ENCODE data around the gene SERPINA6.
"Not testable (repeated sequence)": the region's sequence is repeated elsewhere in the genome, so short reads cannot be mapped to it uniquely, and the experiment has no call there.

The SERPINA6 gene

DNA sequence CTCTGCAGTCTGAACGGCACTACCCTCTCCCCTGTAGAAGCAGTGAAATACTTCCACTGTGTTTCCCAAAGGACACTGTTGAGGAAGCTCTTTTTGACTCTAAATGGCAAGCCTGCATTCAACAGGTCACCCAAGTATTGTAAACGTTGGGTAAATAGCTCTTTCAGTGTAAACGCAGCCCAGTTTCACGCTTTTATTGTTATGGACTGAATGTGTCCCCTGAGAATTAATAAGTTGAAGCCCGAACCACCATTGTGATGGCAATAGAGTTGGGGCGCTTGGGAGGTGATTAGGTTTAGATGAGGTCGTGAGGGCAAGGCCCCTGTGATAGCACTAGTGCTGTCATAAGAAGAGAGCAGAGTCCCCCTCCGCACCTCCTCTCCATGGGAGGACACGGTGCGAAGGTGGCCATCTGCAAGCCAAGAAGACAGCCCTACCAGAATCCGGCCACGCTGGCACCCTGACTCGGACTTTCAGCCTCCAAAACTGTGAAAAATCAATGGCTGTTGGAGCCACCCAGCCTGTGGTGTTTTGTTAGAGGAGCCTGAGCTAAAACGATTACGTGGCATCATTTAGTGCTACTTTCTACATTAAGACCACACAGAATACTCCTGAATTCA is 31.1 kb downstream of the SERPINA6 start:
- no peak for DNase-seq (ENCODE audit: low spot score)

DNA sequence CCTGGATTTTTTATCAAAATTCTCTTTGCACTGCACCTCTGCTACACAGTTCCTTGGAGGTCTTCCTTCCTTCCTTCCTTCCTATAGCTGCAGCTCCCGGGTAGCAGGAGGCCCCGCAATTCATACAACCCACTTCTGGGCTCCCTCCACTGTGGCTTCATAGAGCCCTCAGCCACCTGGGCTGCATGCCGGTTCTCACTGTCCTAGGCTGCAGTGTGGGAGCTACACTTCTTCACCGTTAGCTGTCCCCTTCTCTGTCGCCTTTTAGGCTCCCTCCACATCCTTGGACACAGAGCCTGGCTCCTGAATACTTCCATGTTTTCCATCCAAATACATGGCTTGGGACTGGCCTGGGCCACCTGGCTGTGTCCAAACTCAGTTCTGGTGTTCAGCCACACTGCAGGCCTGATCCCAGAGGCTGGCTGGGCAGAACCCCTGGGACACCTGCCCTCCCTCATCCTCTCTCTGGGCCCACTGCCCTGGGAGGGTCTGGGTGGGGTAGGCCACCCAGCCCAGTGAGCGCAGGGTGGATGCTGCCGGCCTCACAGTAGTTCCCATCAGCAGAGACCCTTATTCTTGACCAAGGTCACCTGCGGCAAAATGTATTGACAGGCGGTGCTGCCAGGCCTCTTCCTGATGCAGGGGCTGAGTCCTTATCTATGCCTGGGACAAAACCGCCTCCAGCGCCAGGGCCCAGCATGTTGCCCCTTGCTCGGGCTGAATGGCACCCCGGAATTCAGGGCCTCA is 31.8 kb downstream of the SERPINA6 start:
- no peak for DNase-seq (ENCODE audit: low spot score)

DNA sequence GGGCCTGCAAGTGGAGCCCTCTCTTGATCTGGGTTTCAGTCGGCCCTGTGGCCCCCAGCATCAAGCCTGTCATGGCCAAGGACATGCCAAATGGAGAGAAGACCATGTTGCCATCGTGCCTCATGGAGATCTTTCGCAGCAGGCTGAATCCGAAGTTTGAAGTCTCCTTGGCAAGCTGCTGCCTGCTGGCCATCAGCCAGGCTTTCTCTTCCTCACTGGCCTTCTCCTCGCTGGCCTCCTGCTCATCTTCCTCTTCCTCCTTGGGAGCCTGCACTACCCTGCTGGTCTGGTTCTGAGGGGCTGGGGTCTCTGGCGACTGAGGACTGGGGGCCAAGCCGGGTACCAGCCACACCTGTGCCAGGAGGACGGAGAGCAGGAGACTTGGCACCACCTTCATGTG is 32.9 kb downstream of the SERPINA6 start:
- no peak for DNase-seq (ENCODE audit: low spot score)

DNA sequence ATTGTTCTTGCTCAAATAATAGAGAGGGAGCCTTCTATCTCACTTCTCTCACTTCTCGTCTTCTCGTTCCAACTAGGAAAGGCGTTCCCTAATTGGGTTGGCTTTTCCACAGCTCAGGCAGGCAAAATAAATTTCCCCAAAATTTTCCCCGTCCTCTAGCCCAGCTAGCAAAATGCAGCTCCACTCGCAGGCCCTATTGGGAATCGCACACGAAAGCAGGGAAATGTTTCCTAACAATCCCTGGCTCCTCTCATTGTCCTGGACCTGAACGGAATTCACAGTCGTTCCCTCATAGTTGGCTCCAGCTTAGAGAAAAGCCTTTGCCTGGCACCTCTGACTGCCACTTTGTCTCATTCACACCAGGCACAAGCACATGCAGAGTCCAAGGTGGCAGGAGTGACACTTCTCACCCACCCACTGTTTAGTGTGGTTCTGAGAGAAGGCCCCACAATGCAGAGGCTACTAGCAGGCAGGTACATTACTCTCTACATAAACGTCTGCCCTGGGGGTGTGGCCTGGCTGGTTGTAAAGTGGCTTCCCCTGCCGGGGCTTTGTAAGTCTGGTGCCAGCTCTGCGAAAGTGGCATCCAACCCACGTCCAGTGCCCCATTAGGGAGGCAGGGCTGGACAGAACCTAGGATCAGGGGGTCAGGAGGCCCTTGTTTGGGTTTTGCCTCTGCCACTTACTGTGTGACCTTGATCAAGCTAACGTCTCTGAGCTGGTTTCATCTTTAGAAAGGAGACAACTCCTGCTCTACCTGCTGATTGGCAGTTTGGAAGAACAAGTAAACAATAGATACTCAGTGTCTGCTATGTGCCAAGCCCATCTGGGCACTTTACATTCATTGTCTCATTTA is 34.3 kb downstream of the SERPINA6 start:
- DNase-seq (ENCODE audit: low spot score): no peak

DNA sequence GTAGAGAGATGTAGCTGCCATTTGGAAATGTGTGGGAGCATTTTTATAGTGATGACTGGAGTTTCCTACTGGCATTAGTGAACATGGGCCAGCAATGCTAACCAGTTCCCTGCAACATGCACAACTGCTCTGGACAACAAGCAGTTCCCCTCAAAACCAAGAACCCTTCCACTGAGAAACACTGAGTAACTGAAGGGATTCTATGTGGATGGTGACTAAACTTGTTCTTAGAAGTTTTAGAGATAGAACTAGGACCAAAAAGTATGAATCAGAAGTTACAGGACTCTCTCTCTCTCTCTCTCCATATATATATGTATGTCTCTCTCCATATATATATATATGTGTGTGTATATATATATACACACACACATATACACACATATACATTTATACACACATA is 38.0 kb downstream of the SERPINA6 start:
- no peak for DNase-seq (ENCODE audit: low spot score)

DNA sequence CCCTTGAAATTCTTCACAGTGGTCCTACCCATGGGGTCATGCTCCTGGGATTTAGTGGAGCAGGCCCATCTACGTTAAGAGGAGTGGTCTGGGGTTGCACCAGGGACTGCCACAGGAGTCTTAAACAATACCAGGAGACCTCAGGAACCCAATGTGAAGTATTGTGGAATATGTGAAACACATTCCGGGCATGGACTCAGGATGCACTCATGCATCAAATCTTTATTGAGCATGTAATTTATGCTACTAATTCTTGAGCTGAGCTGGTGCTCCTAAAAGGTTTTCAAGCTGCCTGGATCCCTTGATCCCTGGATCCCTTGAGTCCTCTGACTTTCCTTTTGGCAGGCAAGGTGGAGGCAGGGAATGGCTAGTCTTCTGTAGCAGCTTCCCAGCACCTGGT is 38.9 kb downstream of the SERPINA6 start:
- no peak for DNase-seq (ENCODE audit: low spot score)

DNA sequence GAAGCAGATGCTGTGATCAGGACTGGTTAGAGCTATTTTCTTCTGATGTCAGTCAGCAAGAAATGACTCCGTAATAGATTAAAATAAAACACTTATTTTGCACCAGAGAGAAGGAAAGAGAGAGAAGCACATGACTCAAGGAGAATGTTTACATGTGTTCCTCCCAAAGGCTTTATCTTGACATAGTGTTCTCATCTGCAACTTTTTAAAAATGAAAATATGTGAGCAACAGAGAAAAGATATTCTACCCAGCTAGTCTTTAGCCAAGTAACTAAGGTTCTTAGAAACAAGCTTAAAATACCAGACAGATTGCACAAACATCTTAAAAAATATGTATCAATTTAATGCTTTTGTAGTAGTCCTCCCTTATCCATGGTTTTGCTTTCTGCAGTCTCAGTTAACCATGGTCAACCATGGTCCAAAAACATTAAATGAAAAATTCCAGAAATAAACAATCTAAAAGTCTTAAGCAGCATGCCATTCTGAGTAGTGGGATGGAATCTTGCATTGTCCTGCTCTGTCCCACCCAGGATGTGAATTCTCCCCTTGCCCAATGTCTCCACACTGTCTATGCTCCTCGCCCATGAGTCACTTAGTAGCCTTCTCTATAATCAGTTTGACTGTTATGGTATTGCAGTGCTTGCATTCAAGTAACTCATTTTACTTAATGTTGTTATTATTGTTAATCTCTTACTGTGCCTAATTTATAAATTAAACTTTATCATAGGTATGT is 40.0 kb downstream of the SERPINA6 start:
- DNase-seq (ENCODE audit: low spot score): no peak

DNA sequence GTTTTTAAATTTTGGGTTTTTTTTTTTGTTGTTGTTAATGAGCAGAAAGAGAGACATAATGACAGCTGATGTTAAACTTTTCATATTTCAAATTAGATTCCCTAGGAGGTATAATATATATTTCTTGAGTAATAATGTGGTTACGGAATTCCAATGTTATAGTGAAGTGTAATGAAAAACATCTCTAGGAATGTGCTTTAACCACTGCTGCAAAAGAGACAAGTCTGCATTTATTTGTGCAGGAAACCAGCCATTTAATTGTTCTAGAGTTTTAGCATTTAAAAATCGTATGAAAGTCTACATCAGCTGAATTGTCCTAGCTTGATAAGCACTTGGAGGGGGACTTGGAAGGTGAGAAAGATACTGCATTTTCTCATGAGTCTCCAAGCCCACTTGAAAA is 44.4 kb downstream of the SERPINA6 start:
- no peak for DNase-seq (ENCODE audit: low spot score)

DNA sequence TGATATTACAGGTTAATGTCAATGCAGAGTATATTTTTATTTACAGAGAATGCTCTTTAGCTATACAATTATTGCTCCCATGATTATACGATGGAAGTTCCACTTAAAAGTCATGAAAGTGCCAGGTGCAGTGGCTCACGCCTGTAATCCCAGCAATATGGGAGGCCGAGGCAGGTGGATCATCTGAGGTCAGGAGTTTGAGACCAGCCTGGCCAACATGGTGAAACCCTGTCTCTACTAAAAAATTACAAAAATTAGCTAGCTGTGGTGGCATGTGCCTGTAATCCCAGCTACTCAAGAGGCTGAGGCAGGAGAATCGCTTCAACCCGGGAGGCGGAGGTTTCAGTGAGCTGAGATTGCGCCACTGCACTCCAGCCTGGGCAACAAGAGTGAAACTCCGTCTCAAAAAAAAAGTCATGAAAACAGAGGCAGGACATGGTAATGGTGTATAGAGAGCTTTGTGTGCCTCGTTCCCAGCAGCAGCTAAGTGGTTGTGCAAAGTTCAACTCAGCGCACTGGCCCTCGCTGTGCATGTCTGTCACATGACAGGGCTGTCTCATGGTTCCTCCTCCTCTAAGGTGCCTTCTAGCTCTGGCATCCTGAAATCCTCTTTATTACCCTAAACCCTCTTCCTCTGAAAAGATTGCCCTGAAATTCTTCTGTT is 46.1 kb downstream of the SERPINA6 start:
- DNase-seq (ENCODE audit: low spot score): not testable (repeated sequence)

DNA sequence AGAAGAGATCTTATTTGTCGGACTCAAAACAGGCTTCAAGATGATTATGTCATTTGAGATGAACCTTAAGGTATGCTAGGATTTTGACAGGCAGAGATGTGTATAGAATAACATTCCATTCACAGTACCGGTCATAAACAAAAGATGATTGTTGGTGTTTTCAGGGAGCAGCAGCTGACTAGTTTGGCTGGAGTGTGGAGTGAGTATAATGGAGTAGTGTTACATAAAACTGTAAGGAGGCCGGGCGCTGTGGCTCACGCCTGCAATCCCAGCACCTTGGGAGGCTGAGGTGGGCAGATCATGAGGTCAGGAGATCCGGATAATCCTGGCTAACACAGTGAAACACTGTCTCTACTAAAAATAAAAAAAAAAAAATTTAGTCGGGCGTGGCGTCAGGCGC is 54.0 kb downstream of the SERPINA6 start:
- no peak for DNase-seq (ENCODE audit: low spot score)

DNA sequence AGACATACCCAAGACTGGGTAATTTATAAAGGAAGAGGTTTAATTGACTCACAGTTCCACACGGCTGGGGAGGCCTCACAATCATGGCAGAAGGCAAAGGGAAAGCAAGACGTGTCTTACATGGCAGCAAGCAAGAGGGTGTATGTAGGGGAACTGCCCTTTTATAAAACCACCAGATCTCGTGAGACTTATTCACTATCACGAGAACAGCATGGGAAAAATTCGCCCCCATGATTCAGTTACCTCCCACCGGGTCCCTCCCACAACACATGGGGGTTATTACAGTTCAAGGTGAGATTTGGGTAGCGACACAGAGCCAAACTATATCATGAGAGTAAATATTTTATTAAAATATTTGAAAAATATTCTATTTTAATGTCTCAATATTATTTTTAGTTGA is 54.6 kb downstream of the SERPINA6 start:
- DNase-seq (ENCODE audit: low spot score): not testable (repeated sequence)

DNA sequence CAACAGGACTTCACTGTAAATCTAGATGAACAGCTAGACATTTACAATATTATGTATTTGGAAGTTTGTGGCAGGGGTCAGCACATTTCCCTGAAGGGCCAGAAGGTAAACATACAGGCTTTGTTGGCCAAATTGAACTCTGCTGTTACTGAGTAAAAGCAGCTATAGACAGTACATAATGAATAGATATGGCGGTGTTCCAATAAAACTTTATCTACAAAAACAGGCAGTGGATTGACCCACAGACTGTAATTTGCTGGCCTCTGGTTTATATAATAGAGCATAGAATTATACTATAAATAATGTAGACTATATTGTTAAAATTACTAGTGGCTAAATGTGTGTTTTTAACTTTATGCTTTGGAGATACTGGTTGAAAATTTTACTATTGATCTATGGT is 55.8 kb downstream of the SERPINA6 start:
- no peak for DNase-seq (ENCODE audit: low spot score)

DNA sequence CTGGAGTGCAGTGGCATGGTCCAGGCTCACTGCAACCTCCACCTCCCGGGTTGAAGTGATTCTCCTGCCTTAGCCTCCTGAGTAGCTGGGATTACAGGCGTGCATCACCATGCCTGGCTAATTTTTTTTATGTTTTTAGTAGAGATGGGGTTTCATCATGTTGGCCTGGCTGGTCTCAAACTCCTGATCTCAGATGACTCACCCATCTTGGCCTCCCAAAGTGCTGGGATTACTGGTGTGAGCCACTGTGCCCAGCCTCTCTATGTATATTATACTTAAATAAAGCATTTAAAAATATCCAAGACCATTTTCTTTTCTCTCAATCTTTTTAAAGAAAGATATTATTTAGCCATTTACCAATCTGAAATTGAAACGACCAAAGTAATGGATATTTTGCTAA is 58.9 kb downstream of the SERPINA6 start:
- not testable (repeated sequence) for DNase-seq (ENCODE audit: low spot score)
